CD4-positive, alpha-beta T cell treated with Interleukin-6 for 4 hours (primary cell): ENCODE results near the gene GUCY2D.

Experiments
- DNase-seq: peaks from one replicate; pipeline ENCODE4 v3.0.0-alpha.2; 2020; ENCODE audit warnings: mixed read lengths

The GUCY2D gene

DNA sequence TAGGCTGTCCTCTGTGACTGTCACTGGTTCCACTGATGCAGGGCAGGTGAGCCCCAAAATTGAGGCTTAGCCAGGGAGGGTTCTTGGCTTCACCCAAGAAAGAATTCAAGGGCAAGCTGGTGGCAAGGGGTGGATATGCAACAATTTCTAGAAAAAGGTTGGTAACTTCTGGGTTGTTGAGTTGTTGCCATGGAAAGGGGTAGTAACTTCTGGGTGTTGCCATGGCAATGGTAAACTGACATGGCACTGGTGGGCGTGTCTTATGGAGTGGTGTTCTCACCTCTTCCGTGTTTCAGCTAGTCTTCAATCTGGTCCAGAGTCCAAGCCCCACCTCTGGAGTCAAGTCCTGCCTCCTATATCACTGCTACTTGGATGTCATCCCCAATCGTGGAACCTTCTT lies 9.5 kb upstream of the GUCY2D start:
- DNase-seq = no peak

DNA sequence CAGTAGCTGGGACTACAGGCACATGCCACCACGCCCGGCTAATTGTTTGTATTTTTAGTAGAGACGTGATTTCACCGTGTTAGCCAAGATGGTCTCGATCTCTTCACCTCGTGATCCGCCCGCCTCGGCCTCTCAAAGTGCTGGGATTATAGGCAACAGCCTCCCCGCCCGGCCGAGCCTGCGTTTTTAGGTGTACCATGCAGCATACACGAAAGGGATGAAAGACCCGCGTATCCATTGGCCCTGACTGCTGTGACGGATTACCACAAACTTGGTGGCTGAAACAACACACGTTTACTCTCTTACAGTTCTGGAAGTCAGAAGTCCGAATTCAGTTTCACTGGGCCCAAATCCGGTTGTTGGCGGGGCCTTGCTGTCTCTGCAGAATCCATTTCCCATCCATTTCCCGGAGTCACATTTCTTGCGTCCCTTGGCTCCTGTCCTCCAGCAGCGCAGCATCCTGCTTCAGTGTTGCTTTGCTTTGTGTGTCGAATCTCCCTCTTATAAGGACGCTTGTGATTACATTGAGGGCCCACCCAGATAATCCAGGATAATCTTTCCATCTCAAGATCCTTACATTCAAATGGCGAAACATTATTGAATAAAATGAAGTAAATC lies 8.3 kb upstream of the GUCY2D start:
- DNase-seq = no peak

DNA sequence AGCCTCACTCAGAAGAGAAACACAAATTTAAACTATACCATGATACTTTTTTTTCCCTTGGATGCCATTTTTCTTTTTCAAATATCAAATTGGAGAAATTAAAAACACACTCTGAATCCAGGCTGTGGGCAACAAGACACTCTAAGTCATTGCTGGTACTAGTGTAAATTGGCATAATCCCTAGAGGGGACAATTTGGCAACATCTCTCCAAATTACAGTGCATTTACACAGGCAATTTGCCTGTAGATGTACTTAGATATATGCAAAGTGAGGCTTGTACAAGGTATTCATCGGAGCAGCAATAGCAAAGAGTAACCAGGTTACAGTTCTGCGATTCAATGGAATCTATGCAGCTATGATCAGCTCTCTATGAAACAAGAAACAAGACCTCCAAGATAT lies 6.7 kb upstream of the GUCY2D start:
- no peak for DNase-seq

DNA sequence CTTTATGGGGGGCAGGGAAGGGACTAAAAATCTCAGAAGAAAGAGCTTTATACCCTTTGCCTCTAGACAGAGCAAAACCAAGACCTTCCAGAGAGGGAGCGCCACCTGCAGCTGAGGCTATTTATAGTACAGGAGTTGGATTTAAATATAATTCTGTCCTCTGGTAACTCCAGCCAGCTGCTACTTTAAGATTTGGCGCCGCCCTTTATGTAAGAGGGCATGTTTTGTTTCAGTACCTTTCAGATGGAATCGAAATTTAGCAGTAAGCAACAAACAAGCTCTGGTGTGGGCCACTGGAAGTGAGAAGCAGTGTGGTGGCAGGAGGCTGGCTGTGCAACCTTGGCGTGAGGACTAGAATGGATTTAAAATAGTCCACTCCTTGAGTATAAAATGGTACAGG lies 5.2 kb upstream of the GUCY2D start:
- peak; percentile 40 for DNase-seq

DNA sequence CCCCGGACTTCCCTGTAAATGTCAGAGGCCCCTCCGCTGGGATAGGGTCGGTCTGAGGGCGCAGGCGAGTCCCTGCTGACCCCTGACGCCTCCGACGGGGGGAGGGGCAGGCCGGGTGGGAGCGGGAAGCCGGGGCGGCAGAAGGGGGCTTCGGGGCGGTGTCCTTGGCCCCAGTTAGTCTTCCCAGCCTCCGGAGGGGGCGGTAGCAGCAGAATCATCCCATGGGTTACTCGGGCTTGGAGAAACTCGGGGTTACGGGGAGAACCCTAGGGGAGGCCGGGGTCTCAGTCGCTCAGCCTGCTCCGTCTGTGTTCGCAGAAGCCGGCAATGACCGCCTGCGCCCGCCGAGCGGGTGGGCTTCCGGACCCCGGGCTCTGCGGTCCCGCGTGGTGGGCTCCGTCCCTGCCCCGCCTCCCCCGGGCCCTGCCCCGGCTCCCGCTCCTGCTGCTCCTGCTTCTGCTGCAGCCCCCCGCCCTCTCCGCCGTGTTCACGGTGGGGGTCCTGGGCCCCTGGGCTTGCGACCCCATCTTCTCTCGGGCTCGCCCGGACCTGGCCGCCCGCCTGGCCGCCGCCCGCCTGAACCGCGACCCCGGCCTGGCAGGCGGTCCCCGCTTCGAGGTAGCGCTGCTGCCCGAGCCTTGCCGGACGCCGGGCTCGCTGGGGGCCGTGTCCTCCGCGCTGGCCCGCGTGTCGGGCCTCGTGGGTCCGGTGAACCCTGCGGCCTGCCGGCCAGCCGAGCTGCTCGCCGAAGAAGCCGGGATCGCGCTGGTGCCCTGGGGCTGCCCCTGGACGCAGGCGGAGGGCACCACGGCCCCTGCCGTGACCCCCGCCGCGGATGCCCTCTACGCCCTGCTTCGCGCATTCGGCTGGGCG lies 542 bp downstream of the GUCY2D start:
- DNase-seq = no peak

DNA sequence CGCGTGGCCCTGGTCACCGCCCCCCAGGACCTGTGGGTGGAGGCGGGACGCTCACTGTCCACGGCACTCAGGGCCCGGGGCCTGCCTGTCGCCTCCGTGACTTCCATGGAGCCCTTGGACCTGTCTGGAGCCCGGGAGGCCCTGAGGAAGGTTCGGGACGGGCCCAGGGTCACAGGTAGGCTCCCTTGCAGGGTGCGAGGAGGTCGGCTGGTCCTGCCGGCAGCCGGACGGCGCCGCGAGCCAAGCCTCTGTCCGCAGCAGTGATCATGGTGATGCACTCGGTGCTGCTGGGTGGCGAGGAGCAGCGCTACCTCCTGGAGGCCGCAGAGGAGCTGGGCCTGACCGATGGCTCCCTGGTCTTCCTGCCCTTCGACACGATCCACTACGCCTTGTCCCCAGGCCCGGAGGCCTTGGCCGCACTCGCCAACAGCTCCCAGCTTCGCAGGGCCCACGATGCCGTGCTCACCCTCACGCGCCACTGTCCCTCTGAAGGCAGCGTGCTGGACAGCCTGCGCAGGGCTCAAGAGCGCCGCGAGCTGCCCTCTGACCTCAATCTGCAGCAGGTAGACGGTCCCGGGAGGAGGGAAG lies 1.3 kb downstream of the GUCY2D start:
- no peak for DNase-seq

DNA sequence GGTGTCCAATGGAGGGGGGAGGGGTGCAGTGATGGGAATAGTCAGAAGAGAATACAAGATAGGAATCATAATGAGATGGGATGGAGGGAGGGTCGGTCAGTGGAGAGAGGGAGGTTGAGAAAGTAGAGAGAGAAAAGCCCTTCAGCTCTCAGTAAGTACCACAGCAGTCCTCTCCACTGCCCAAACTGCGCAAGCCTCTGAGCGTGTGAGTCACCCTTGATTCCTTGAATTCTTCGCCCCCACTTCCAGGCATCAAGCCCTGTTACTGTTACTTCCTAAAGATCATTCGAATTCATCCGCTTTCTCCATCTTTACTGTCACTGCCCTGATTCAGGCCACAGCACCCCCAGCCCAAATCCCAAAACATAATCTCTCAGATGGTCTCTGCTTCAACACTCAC lies 2.5 kb downstream of the GUCY2D start:
- no peak for DNase-seq

DNA sequence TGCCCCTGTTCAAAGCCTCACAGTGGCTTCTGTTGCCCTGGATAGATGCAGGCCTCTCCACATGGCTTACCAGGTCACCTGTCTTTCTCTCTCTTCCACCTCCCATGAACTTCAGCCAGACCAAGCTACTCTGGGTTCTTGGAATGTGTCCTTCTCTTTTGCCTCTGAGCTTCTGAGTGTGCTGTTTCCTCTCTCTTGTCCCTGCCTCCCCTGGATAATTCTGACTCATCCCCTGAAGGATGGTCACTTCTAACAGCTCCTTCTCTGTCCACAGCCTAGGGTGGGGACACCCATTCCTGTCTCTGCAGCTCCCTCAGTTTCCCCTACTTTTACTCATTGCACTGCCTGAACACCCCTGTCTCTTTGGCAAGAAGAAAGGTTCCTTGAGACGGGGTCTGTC lies 2.9 kb downstream of the GUCY2D start:
- no peak for DNase-seq

DNA sequence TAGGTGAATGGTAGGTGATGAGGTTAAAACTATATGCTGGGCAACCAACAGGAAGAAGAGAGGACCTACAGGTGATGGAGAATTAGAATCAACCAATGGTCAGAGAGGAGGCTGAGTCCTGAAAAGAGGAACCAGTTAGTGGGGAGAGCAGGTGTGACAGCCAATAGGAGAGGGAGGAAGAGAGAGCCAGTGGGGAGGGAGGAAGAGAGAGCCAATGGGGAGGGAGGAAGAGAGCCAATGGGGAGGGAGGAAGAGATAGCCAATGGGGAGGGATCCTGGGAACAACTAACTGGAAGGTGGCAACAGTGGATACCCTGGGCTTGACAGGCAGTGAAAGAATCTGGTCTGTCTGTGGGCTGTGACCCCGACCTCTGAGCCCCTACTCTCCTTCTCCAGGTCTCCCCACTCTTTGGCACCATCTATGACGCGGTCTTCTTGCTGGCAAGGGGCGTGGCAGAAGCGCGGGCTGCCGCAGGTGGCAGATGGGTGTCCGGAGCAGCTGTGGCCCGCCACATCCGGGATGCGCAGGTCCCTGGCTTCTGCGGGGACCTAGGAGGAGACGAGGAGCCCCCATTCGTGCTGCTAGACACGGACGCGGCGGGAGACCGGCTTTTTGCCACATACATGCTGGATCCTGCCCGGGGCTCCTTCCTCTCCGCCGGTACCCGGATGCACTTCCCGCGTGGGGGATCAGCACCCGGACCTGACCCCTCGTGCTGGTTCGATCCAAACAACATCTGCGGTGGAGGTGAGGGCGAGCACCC lies 3.7 kb downstream of the GUCY2D start:
- no peak for DNase-seq

DNA sequence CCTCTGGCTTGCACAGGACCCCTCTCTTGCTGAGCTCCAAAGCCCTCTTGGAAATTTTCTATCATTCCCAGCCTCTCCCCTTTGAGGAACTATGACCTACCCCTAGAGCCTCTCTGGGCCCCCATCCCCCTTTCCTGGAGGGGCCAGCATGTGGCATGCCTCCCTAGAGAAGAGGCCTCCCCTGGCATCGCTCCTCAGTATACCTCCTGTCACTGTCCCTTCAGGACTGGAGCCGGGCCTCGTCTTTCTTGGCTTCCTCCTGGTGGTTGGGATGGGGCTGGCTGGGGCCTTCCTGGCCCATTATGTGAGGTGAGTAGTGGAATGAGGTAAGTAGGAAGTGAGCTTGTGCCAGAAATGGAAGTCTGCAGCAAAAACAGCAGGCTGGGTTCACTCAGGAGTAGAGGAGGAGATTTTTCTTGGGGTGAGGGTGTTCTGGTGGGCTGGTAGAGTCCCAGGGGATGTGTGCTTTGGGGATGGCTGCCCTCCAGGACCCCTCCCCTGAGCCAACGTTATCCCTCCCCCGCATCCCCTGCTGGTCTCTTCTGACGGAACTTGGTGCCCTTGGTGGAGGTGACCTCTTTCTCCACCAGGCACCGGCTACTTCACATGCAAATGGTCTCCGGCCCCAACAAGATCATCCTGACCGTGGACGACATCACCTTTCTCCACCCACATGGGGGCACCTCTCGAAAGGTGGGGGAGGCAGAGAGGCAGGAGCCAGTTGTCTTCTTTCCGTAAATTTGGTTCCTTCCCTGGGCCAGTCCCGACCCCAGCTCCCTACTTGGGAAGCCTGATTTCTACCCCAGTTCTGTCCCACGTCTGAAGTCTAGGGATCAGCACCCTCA lies 4.6 kb downstream of the GUCY2D start:
- no peak for DNase-seq

DNA sequence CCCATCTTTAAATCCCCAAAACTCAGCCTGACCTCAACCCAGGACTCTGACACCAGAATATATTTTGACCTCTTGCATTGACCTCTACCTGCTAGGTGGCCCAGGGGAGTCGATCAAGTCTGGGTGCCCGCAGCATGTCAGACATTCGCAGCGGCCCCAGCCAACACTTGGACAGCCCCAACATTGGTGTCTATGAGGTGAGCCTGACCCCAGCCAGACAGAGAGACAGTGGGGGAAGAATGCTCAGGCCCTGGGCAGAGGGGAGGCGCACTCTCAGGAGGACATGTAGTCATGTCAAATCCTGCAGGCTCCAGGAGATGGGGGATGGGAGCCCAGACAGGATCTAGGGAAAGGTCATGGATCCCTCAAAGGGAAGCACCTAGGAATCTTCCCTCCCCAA lies 5.4 kb downstream of the GUCY2D start:
- no peak for DNase-seq

DNA sequence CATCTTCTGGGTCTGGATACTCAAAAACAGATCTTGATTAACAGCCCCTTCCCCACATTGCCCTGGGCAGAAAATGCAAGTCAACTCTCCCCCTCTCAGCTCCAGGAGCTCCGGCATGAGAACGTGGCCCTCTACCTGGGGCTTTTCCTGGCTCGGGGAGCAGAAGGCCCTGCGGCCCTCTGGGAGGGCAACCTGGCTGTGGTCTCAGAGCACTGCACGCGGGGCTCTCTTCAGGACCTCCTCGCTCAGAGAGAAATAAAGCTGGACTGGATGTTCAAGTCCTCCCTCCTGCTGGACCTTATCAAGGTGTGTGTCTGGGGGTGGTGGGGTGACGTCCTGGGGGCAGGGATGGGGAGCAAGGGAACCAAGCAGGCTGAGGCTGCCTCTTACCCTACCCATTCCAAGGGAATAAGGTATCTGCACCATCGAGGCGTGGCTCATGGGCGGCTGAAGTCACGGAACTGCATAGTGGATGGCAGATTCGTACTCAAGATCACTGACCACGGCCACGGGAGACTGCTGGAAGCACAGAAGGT lies 9.7 kb downstream of the GUCY2D start:
- DNase-seq = no peak

DNA sequence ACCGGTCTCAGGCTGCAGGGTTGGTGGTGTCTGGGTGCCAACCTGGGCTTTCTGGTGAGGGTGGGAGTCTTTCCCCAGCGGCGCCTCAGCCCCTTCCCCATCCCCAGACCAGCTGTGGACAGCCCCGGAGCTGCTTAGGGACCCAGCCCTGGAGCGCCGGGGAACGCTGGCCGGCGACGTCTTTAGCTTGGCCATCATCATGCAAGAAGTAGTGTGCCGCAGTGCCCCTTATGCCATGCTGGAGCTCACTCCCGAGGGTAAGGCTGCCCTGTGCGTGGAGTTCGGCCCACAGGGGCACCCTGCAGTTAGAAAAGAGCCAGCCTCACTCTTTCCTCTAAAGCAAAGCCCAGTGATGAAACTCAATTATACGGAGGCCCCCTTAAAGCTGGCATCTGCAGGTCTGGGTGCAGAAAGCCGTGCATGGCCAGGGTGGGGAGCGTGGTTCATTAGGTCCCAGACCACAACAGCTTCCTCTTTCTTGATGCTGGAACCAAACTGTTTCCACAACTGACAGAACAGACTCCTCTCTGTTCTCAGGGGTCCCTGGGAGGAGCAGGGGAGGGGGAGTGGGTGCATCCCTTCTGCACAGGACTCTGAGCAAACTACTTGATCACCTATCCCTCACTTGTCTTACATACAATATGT lies 10.7 kb downstream of the GUCY2D start:
- no peak for DNase-seq

DNA sequence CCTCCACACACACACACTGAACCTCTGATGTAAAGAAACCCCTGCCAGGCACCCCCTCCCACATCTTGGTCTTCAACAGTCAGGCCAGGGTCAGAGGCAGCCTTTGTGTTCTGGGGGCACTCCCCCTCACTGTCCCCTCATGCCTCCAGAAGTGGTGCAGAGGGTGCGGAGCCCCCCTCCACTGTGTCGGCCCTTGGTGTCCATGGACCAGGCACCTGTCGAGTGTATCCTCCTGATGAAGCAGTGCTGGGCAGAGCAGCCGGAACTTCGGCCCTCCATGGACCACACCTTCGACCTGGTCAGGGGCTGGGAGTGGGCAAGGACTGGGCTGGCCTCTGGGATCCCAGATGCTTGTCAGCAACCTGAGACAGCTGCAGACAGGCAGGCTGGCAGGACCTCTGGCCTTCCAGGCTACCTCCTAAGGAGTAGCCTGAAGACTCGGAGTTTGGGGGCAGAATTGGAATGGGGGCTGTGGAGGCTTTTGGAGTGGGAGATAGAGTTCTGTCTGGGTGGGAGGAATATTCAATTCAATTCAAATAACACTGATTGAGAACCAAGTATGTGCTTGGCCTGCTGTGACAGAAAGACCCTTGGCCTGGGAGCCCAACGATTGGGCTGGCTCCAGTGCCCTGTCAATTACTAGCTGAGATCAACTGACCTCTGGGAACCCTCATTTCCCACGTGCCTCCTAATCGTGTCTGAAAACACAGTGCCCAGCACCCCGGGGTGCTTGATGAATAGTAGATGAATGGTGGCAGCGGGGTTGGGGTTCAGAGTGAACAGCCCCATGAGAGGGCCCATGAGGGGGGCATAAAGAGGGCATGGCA lies 11.5 kb downstream of the GUCY2D start:
- DNase-seq = no peak

DNA sequence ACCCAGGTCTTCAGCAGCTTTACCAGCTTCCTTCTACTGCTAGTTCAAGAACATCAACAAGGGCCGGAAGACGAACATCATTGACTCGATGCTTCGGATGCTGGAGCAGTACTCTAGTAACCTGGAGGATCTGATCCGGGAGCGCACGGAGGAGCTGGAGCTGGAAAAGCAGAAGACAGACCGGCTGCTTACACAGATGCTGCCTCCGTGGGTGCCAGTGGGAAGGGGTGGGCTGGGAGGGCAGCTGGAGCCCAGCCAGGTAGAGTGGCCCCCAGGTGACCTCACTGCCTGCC lies 12.1 kb downstream of the GUCY2D start:
- no peak for DNase-seq

DNA sequence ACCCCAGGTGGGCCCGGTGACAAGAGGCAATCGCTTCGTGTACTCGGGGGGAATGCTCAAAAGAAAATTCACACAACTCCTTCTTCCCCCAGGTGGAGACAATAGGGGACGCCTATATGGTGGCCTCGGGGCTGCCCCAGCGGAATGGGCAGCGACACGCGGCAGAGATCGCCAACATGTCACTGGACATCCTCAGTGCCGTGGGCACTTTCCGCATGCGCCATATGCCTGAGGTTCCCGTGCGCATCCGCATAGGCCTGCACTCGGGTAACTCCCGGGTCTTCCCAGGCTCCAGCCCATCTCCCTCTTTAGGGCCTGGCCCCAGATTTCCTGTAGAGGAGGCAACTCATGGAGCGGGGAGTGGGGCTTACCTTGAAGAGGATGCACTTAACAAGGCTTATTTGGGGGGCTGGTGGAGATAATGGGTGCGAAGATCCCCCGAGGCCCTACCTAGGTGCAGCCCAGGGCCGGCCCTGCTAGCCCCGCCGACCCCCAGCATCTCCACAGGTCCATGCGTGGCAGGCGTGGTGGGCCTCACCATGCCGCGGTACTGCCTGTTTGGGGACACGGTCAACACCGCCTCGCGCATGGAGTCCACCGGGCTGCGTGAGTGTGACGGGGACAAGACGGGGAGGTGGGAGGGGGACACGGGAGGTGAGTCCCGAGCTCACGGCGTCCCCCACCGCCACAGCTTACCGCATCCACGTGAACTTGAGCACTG lies 13.0 kb downstream of the GUCY2D start:
- DNase-seq = no peak

DNA sequence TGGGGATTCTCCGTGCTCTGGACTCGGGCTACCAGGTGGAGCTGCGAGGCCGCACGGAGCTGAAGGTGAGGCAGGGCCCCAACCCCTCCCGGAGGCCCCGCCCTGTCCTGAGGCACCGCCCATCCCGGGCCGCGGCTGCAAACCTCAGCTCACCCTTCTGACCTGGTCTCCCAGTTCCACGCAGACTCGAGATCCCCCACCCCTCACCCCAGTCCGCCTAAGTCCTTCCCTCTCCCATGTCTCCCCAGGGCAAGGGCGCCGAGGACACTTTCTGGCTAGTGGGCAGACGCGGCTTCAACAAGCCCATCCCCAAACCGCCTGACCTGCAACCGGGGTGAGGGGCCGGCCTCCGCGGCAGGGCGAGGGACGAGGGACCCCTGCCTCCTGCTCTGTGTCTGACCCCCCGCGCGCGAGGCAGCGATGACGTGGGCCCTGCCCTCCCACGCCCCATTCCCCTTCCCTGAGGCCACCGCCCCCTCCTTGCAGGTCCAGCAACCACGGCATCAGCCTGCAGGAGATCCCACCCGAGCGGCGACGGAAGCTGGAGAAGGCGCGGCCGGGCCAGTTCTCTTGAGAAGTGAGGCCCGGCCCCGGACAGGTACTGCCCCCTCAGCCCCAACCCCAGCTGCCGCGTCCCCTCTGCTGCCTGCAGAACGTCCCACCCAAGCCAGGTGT lies 13.7 kb downstream of the GUCY2D start:
- DNase-seq = peak; percentile 45

DNA sequence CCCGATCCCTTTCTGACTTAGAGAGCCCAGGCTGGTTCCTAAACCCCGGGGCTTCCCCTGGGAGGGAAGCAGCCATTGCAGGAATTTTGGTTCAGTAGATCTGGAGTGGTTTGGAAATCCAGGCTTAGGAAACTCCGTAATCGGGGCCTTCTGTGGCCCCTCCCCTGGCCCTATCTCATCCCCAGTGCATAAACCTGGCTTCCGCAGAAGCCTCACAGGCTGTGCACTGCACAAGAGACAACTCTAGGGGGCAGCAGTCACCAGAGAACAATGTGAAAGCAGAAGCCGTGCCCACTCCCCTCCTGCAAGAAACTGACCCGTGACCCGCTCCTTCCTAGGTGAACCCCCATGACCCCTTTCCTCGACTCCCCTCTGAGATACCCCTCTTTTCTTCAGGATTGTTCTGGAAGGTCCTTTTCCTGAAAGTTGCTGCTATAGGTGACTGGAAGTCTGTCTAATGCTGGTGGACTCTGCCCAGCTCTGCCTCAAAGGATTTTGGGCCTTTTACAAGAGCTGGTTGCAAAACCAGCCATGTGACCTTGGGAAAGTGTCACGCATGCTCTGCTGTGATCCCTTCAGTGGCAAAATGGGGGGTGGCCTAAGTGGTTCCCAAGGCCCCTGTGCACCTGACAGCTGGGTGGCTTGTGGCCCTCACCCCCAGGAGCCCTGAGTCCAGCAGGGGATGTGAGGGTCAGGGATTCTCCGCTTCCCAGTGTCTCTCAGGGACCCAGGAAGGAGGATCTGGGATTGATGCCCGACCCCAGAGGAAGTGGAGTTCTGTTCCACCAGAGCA lies 14.4 kb downstream of the GUCY2D start:
- peak; percentile 56 for DNase-seq

DNA sequence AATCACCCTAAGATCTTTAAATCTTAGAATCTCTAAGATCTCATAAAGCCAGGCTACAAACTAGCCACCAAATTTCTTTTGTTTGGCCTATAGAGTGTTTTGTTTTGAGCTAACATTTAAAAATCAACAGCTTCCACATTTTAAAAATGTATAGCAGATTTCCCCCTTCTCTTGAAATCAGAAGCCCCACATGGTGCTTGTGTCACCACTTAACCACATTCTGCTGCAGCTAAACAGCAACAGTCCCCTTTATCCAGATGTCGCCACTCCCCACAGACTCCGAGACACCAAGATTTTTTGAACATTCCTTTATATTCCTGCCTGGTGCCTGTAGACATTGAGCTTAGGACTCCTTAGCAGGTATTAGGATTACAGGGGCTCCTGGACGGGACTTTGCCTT lies 16.0 kb downstream of the GUCY2D start:
- DNase-seq = no peak
